ENCODE results near the gene NME7.

The NME7 gene

DNA sequence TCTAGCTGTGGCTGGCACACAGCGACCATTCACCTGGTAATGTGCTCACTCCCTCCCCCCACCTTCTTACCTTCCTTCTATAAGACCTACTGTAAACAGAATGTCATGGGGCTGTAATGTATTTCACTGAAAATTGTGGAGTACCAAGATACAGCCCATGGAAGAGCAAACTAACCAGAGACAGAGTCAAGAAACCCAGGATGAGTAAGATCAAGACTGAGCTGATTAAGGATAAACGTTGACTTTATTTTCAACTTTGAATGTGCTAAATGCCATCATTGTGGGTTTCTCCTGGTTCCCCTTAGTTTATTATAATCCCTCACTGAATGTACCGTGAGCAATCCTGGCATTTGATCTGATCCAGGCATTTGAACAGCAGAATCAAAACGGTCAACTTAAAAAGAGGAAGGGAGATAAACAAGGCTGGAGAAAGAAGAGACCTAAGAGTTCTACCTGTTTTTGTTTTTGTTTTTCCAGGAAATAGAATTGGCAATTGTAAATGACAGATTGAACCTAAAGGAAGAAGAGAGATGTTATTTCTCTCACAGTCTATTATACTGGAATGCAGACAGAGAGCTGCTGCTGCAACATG, 277.2 kb downstream of the NME7 start:
- in situ Hi-C loops (cut with MboI; ENCODE audit: low sequenced_read_pairs), result no loop called here

DNA sequence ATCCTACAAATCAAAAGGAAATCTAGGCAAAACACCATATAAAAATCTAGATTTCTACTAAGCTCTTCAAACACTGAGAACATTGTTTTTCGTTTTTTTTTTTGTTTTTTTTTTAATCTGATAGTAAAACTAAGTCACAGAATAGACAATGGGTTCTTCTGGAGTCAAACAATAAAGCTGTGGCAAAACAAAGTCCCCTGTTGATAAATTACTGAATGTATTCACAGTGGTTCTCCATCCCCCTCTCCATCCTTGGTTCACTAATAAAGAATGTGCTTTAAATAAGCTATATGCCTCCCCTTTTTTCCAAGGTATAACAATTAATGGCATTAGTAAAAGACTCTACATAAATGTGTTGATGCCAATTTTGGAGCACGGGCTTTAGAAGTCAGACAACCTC, 277.8 kb downstream of the NME7 start:
- in situ Hi-C loops (cut with MboI; ENCODE audit: low sequenced_read_pairs), result no loop called here

DNA sequence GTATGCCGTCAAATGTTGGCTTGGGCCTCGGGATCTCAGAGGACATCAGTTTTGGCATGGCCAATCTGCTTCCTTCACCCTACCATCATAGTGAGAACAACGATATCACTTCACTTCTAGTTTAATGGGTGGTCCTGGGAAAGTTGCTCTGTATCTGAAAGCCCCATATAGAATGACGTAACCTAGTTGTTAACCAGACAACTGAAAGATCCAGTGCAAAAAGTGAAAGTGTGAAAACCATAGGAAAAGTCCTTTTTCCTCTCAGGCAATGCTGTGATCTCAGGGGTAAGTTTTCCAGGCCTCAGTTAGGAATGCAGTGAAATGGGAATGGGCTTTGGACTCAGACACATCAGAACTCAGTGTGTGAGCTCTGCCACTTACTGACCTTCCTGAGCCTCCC, 279.7 kb downstream of the NME7 start:
- in situ Hi-C loops (cut with MboI; ENCODE audit: low sequenced_read_pairs), result no loop called here

DNA sequence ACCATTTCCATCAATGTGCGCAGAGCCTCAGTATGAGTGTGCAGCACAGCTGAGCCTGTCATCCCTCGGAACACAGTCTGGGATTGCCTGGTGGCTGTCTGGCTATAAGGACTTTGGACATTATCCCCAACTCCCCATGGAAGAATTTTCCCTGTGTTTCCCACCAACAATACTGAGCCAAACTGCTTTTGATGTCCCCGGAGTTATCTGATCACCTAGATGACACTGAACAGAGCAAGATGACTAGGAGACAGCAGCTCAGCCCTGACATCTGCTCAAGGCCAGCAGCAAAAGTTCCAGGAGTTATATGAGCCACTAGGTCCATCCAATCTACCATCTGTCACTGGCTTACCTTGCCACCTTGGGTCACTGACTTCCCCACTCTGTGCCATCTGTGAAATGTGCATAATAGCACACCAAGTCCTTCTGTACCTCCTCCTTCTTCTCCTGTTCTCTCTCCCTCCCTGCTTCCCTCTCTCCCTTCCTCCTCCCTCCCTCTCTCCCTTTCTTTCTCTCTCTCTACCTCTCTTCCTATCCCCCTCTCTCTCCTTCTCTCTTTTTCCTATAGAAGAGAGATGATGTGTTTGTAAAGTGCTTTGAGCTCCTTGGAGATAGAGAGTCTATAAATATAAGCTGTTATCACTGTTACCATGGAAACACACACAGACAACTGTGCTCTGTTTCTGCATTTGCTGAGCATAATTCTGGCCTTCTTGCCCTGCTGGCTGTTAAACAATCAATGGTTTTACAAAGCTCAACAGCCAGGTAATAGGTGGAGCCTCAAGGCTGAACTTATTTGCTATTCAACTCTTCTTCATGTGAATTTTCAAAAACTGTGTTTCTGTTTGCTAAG, 280.8 kb downstream of the NME7 start:
- in situ Hi-C loops (cut with MboI; ENCODE audit: low sequenced_read_pairs), result no loop called here

DNA sequence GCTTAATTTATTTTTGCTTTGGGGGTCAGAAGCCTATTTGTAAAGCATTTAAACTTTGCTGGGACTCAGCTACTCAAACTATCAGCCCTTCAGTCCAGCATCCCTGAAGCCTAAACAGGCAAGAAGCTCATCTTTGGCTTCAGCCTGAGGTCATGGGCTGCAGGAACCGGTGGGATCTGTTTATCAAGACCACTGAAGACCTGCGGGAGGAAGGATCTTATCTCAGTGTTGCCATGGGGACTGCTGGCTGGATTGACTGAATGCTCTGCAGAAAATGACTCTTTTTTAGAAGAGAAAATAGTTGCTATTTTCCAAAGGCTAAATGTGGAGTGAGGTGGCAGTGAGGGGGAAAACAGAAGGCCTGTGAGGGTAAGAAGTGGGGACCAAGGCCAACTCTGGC, 281.7 kb downstream of the NME7 start:
- in situ Hi-C loops (cut with MboI; ENCODE audit: low sequenced_read_pairs), result no loop called here
